ENCODE data around the gene ATG9B.

Gene ATG9B

GRCh38 chr7:150978126-150978789, 46.0 kb downstream of the ATG9B start, which contains the start of gene KCNH2:
Gene KCNH2 (minus strand): TSS chr7:150978321. CDS start chr7:150977913, 408 bp downstream.
- DNase-seq (ENCODE audit: insufficient read length, low spot score) (no peak), FAIRE-seq (no peak)
- no peak for TF ChIP-seq POLR2AphosphoS5 (IDR thresholded peaks at IDR 0.05; ENCODE audit: low read depth, low read length)
- no peak for TF ChIP-seq PAX5 (IDR thresholded peaks at IDR 0.05; ENCODE audit: insufficient read depth, low read length, severe bottlenecking)
- no peak for TF ChIP-seq POU2F2 (IDR thresholded peaks at IDR 0.05; ENCODE audit: low read depth, low read length)

DNA sequence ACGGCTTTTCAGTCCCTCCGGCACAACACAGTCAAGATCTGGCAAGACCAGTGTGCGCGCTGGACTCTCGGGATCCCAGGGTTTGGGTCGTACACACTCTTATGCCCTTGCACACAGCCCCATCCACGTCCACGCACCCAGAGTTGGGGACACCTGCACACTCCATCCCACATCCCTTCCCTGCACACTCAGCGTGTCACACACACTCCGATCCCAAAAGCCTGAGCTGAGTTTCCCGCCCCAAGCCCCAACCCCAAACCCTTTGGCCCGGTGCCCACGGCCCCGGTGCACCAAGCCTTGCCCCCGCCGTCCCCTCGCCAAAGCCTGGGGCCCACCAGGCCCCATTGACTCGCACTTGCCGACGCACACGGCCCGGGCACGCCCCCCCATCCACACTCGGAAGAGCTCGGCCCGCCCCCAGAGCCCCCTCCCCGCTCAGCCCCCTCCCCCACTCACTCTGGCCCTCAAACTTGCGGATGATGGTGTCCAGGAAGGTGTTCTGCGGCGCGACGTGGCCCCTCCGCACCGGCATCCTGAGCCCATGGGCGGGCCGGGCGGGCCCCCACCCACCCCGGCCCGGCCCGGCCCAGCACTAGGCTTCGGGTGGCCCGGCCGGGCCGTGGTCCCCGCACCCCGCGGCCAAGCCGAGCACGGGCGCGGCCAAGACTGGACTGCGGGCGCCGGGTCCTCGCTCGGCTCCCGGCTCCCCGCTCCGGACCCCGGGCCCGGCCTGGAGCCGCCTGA, 46.7 kb downstream of the ATG9B start:
- no peak for FAIRE-seq

DNA sequence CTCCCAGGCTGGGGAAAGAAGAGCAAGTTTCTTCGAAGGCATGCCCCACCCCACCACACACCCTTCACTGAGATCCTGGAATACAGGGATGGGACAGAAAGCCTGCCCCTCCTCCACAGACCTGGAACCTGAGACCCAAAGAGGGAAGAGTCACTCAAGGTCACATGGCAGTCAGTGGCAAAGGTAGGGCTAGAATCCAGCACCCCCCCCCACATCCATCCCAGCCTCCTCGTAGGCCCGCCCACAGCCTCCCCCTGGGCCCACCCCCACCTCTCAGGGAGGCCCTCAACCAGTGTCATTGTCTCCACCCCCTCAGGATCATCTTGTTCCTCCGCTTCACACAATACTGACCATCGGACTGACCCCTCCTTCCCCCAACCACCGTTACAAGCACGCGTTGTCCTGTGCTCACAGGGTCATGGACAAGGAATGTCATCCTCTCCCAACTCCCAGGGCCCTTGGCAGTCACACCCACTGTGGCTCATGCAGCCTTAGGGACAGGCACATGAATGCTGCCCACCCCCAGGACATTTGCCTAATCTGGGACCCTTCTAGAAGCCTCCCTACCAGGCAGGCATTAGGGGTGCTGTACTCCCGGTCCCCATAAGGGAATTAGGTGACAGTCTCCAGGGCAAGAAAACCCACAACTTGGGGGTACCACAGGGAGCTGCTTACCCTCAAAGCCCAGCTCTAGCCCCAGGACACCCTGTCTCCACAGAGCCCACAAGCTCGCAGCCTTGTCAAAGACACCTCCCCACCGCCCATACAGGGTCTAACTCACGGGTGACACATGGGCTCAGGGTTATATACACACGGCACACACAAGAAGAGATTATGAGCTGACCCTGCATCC, 47.5 kb downstream of the ATG9B start:
- FAIRE-seq, result no peak
- no peak for DNase-seq (ENCODE audit: insufficient read length, low spot score)
- TF ChIP-seq POU2F2 (IDR thresholded peaks at IDR 0.05; ENCODE audit: low read depth, low read length), result no peak
- no peak for TF ChIP-seq TAF1 (IDR thresholded peaks at IDR 0.05; ENCODE audit: low read depth, low read length)
- TF ChIP-seq PAX5 (IDR thresholded peaks at IDR 0.05; ENCODE audit: insufficient read depth, low read length, severe bottlenecking), result no peak
- no peak for TF ChIP-seq POLR2AphosphoS5 (IDR thresholded peaks at IDR 0.05; ENCODE audit: low read depth, low read length)
- TF ChIP-seq POLR2A (IDR thresholded peaks at IDR 0.05; ENCODE audit: low read depth, low read length), result no peak
- no peak for TF ChIP-seq SPI1 (IDR thresholded peaks at IDR 0.05; ENCODE audit: low read depth, low read length)

More for the DNA sequence above, 46.7 kb downstream of the ATG9B start:
- no peak for DNase-seq (ENCODE audit: insufficient read length, low spot score)
- TF ChIP-seq POLR2AphosphoS5 (IDR thresholded peaks at IDR 0.05; ENCODE audit: low read depth, low read length) (no peak), POLR2A (IDR thresholded peaks at IDR 0.05; ENCODE audit: low read depth, low read length) (no peak), PAX5 (IDR thresholded peaks at IDR 0.05; ENCODE audit: insufficient read depth, low read length, severe bottlenecking) (no peak), POU2F2 (IDR thresholded peaks at IDR 0.05; ENCODE audit: low read depth, low read length) (no peak), SPI1 (IDR thresholded peaks at IDR 0.05; ENCODE audit: low read depth, low read length) (no peak), TAF1 (IDR thresholded peaks at IDR 0.05; ENCODE audit: low read depth, low read length) (no peak)

DNA sequence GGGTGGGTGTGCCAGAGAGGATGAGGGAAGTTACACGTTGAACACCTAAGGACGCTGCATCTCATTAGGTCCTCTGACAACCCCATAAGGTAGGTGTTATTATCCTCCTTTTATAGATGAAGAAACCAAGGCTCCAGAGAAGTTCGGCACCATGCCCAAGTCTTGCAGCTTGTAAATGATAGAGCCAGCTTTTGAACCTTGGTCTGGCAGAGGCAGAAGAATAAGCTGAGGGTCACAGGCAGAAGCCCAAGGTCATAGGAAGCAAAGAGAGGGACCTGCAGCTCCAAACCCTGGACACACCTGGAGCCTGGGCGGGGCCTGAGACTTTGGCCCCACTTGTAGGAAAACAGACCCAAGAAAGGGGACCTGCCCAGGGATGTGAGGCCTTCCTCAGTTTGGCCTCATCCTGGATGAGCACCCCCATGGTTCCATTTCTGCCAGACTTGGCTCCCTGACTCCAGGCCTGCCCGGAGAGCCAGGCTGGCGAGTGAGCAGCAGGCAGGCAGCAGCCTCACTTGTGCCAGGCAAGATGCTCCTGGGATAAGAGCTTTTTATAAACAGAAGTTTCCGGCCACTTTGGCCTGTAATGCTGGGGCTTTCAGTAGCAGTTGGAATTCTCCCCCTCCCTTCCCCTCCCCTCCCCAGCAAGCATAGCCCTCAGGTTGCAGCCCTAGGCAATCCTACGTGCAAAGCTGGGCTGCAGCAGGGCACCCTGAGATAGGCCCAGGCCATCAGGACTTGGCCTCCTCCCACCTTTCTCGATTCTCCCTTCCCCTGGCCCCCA, 48.6 kb downstream of the ATG9B start:
- TF ChIP-seq POLR2AphosphoS5 (IDR thresholded peaks at IDR 0.05; ENCODE audit: low read depth, low read length) (no peak), POU2F2 (IDR thresholded peaks at IDR 0.05; ENCODE audit: low read depth, low read length) (no peak), SPI1 (IDR thresholded peaks at IDR 0.05; ENCODE audit: low read depth, low read length) (no peak), PAX5 (IDR thresholded peaks at IDR 0.05; ENCODE audit: insufficient read depth, low read length, severe bottlenecking) (no peak), POLR2A (IDR thresholded peaks at IDR 0.05; ENCODE audit: low read depth, low read length) (no peak), TAF1 (IDR thresholded peaks at IDR 0.05; ENCODE audit: low read depth, low read length) (no peak)
- DNase-seq (ENCODE audit: insufficient read length, low spot score) (no peak), FAIRE-seq (no peak)

GRCh38 chr7:150974468-150975391, 49.6 kb downstream of the ATG9B start:
- DNase-seq (ENCODE audit: insufficient read length, low spot score) (peak; percentile 75), FAIRE-seq (peak; percentile 84)
- no peak for TF ChIP-seq POU2F2 (IDR thresholded peaks at IDR 0.05; ENCODE audit: low read depth, low read length)

DNA sequence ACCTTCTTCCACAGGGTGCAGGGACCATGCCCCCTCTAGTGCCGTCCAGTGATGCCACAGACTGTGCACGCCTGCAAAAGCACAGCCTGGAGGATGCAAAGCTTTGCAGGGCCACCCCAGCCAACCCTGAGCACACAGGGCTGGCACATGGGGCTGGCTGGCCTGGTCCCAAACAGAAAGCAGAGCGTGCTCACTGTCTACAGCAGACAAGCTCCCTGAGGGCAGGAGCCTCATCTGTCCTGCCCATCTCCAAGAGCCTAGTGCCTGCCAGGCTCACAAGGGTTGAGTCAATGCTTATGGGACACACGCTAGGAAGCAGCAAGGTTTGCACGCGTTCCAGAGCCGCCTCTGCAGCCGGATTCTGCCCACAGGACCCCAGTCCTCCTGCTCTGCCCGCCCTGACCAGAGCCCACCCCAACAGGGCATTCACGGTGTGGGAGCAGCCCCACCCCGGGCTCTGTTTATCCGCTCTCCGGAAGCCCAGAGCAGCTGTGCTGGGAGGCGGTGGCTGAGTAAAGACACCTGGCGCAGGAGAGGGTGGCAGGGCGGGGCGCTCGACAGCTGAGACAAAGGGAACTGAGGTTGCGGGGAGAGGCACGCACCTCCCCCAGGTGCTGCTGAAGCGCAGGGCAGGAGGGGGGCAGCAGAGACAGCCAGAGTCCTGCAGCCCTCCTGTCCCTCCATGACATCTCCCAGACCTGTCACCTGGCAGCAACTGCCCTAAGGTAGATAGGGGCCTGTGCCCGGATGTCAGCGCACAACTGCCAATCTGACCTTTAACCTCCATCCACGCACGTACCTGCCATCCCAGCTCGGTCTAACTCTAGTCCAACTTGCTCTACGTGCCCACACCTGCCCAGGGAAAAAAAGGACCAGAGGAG, 50.5 kb downstream of the ATG9B start:
- TF ChIP-seq POLR2A (IDR thresholded peaks at IDR 0.05; ENCODE audit: low read depth, low read length) (no peak), SPI1 (IDR thresholded peaks at IDR 0.05; ENCODE audit: low read depth, low read length) (no peak), PAX5 (IDR thresholded peaks at IDR 0.05; ENCODE audit: insufficient read depth, low read length, severe bottlenecking) (no peak), POLR2AphosphoS5 (IDR thresholded peaks at IDR 0.05; ENCODE audit: low read depth, low read length) (no peak), TAF1 (IDR thresholded peaks at IDR 0.05; ENCODE audit: low read depth, low read length) (no peak), POU2F2 (IDR thresholded peaks at IDR 0.05; ENCODE audit: low read depth, low read length) (no peak)
- FAIRE-seq (no peak), DNase-seq (ENCODE audit: insufficient read length, low spot score) (no peak)

DNA sequence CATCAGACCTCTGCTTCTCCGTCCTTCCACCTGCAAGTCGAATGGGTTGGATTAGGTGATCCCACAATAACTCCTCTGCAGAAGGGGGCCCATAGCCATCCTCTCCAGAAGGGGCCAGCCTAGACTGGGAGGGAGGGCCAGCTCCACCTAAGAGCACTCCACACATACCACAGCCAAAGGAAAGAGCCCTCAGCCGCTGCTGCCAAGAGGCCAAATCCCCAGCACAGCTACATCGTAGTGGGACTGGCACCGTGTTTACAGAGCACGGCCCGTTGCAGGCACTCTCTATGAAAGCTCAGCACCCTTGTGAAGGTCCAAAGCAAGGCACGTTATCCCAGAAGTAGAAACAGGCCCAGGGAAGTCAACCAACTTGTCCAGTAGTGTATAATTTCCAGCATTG, 51.6 kb downstream of the ATG9B start:
- FAIRE-seq, result no peak
- TF ChIP-seq POLR2A (IDR thresholded peaks at IDR 0.05; ENCODE audit: low read depth, low read length) (no peak), POLR2AphosphoS5 (IDR thresholded peaks at IDR 0.05; ENCODE audit: low read depth, low read length) (no peak), POU2F2 (IDR thresholded peaks at IDR 0.05; ENCODE audit: low read depth, low read length) (no peak), TAF1 (IDR thresholded peaks at IDR 0.05; ENCODE audit: low read depth, low read length) (no peak), PAX5 (IDR thresholded peaks at IDR 0.05; ENCODE audit: insufficient read depth, low read length, severe bottlenecking) (no peak), SPI1 (IDR thresholded peaks at IDR 0.05; ENCODE audit: low read depth, low read length) (no peak)
- no peak for DNase-seq (ENCODE audit: insufficient read length, low spot score)
